Activated T-helper 2 cell treated with anti-CD3 and anti-CD28 coated beads, Interferon-gamma antibody, Interleukin-2, Interleukin-4, amounts not matched to agents 10 μg/mL and 5 μg/mL and 100 μg/mL, durations not matched to agents 14 hours and 24 hours and 36 hours (primary cell): ENCODE measurements around the gene ZP3. TPM values are rescaled to one million over a fixed set of nuclear protein-coding genes. Genes with fewer than 3 reads are reported as not detected.
"Not testable (repeated sequence)": the region's sequence is repeated elsewhere in the genome, so short reads cannot be mapped to it uniquely, and the experiment has no call there.

Source experiments
- DNase-seq: peaks from one replicate; pipeline ENCODE4 v3.0.0; 2021; ENCODE audit warnings: low spot score
- H3K27ac Mint-ChIP-seq: one replicate; pipeline ENCODE4 v1.8.0; 2021; ENCODE audit warnings: mixed read lengths
- H3K27me3 Mint-ChIP-seq: one replicate; pipeline ENCODE4 v1.8.0; 2021; ENCODE audit warnings: low read depth, mixed read lengths
- H3K36me3 Mint-ChIP-seq: one replicate; pipeline ENCODE4 v1.8.0; 2021; ENCODE audit warnings: low read depth, mixed read lengths
- H3K4me1 Mint-ChIP-seq: one replicate; pipeline ENCODE4 v1.8.0; 2021; ENCODE audit warnings: low read depth, mixed read lengths
- H3K4me3 Mint-ChIP-seq: one replicate; pipeline ENCODE4 v1.8.0; 2021; ENCODE audit warnings: low read depth, mild to moderate bottlenecking, moderate library complexity, mixed read lengths
- H3K9me3 Mint-ChIP-seq: one replicate; pipeline ENCODE4 v1.8.0; 2021; ENCODE audit warnings: mixed read lengths
- intact Hi-C: fragments of 100-400 bp; cut with micrococcal nuclease; formaldehyde crosslinking; loops from one replicate; pipeline ENCODE4 v1.15.1; 2023
- total RNA-seq: library from RNA; stranded (reverse); gene quantifications from 2 replicates; pipeline ENCODE4 v1.2.3, GENCODE V29; 2022

ZP3 gene
- 8.2 and 10.5 TPM in 2 replicates for total RNA-seq

GRCh38 chr7:76424413-76425111 is at the start of gene ZP3:
TSS of gene ZP3 (plus strand) at chr7:76424950. CDS start at chr7:76424965, 15 bp downstream.
- no peaks in the 10 kb centered on the region for H3K9me3 Mint-ChIP-seq
- peaks cover 9% of the 10 kb centered on the region for H3K27me3 Mint-ChIP-seq
- DNase-seq = no peak
- no peak within 1 kb of the TSS for H3K4me3 Mint-ChIP-seq
- intact Hi-C loops = no loop called here
- peaks cover 9% of the 10 kb centered on the region for H3K4me1 Mint-ChIP-seq
- no peak within 1 kb of the TSS for H3K27ac Mint-ChIP-seq
- no peaks in the 10 kb centered on the region for H3K36me3 Mint-ChIP-seq

DNA sequence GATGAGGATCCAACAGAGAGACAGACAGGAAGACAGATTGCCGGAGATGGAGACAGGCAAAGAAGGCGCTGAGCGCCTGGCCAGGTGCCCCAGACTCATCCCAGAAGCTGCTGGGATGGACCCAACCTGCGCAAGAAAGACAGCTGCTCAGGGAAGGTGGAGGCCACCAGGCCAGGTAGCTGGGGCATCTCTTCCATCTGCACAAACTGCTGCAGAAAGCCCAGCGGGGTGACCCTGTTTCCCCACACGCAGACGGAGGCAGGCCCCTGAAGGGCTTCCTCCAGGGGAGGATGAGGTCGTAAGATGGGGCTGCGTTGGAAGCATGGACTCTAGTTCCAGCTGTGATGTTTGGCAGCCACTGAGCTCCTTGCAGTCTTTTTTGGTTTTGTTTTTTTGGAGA is 49.5 kb upstream of the ZP3 start:
- DNase-seq = no peak
- intact Hi-C loops = no loop called here
- Mint-ChIP-seq H3K36me3 (no peaks in the 10 kb centered on the region), H3K9me3 (no peaks in the 10 kb centered on the region), H3K27ac (no peak overlapping the region), H3K4me3 (no peak overlapping the region), H3K27me3 (peaks cover 9% of the 10 kb centered on the region), H3K4me1 (peaks cover 2% of the 10 kb centered on the region)

GRCh38 chr7:76377186-76377918 is 47.4 kb upstream of the ZP3 start:
- intact Hi-C loops = no loop called here
- H3K27me3 Mint-ChIP-seq = peaks cover 8% of the 10 kb centered on the region
- H3K9me3 Mint-ChIP-seq = no peaks in the 10 kb centered on the region
- no peak overlapping the region for H3K4me3 Mint-ChIP-seq
- H3K36me3 Mint-ChIP-seq = no peaks in the 10 kb centered on the region
- H3K27ac Mint-ChIP-seq = no peak overlapping the region
- H3K4me1 Mint-ChIP-seq = peaks cover 2% of the 10 kb centered on the region
- no peak for DNase-seq

GRCh38 chr7:76380623-76380966 is 44.2 kb upstream of the ZP3 start:
- peak overlapping the region; percentile 68 for H3K4me3 Mint-ChIP-seq
- intact Hi-C loops = no loop called here
- peak overlapping the region; percentile 38 for H3K27ac Mint-ChIP-seq
- H3K27me3 Mint-ChIP-seq = no peaks in the 10 kb centered on the region
- DNase-seq = no peak
- peaks cover 2% of the 10 kb centered on the region for H3K4me1 Mint-ChIP-seq
- H3K9me3 Mint-ChIP-seq = no peaks in the 10 kb centered on the region
- no peaks in the 10 kb centered on the region for H3K36me3 Mint-ChIP-seq

DNA sequence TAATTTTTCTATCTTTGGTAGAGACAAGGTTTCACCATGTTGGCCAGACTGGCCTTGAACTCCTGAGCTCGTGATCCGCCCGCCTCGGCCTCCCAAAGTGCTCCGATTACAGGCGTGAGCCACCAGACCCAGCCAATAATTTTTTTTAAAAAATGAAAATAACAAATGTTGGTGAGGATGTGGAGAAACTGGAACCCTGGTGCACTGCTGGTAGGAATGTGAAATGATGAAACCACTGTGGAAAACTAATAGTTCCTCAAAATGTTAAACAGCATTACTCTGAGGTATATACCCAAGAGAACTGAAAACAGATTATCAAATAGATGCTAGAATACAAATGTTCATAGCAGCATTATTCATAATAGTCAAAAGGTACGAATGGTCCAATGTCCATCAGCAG is 42.9 kb upstream of the ZP3 start:
- Mint-ChIP-seq H3K27ac (no peak overlapping the region), H3K27me3 (no peaks in the 10 kb centered on the region), H3K4me1 (peaks cover 2% of the 10 kb centered on the region), H3K4me3 (no peak overlapping the region), H3K9me3 (no peaks in the 10 kb centered on the region), H3K36me3 (no peaks in the 10 kb centered on the region)
- intact Hi-C loops = no loop called here
- DNase-seq = no peak

DNA sequence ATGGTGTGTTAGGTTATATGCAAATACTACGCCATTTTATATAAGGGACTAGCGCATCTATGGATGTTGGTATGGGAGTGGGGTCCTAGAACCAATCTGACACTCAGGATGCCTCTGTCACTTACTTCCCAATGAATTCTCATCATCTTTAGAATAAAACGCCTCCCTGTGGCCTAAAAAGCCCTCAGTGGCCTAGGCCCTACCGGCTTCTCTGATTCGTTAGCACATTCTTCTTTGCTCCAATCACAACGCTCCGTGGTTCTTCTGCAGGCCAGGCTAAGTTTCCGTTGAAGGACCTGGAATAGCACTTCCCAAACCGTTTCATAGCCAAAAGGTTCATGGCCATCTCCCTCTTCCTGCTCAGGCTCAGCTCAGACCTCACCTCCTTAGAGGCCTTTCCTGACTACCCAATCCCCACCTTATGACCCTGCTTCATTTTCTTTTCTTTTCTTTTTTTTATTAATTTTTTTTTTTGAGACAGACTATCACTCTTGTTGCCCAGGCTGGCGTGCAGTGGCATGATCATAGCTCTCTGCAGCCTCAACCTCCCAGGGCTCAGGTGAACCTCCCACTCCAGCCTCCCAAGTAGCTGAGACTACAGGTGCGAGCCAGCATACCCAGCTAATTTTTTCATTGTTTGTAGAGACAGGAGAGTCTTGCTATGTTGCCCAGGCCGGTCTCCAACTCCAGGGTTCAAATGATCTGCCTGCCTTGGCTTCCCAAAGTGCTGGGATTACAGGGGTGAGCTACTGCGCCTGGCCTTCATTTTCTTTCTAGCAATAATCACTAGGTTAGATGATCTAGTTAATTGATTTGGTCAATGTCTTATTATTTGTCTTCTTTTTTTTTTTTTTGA is 41.4 kb upstream of the ZP3 start:
- no peak overlapping the region for H3K27ac Mint-ChIP-seq
- intact Hi-C loops = no loop called here
- no peak for DNase-seq
- peaks cover 2% of the 10 kb centered on the region for H3K4me1 Mint-ChIP-seq
- no peak overlapping the region for H3K4me3 Mint-ChIP-seq
- H3K9me3 Mint-ChIP-seq = no peaks in the 10 kb centered on the region
- H3K36me3 Mint-ChIP-seq = no peaks in the 10 kb centered on the region
- no peaks in the 10 kb centered on the region for H3K27me3 Mint-ChIP-seq

GRCh38 chr7:76386691-76387260 is 38.0 kb upstream of the ZP3 start:
- no peaks in the 10 kb centered on the region for H3K27me3 Mint-ChIP-seq
- no peak overlapping the region for H3K27ac Mint-ChIP-seq

DNA sequence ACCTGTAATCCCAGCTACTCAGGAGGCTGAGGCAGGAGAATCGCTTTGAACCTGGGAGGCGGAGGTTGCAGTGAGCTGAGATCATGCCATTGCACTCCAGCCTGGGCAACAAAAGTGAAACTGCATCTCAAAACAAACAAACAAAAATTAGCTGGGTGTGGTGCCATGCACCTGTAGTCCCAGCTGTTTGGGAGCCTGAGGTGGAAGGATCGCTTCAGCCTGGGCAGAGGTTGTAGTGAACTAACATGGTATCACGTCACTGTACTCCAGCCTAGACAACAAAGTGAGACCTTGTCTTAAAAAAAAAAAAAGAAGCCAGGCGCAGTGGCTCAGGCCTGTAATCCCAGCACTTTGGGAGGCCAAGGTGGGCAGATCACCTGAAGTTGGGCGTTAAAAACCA is 37.0 kb upstream of the ZP3 start:
- DNase-seq, H3K27me3 Mint-ChIP-seq, intact Hi-C loops, H3K9me3 Mint-ChIP-seq, H3K27ac Mint-ChIP-seq, H3K4me1 Mint-ChIP-seq, H3K4me3 Mint-ChIP-seq, H3K36me3 Mint-ChIP-seq: not testable (repeated sequence)

More at GRCh38 chr7:76386691-76387260, 38.0 kb upstream of the ZP3 start:
- no peaks in the 10 kb centered on the region for H3K9me3 Mint-ChIP-seq
- DNase-seq = no peak
- no peaks in the 10 kb centered on the region for H3K36me3 Mint-ChIP-seq
- intact Hi-C loops = no loop called here
- H3K4me1 Mint-ChIP-seq = no peaks in the 10 kb centered on the region
- no peak overlapping the region for H3K4me3 Mint-ChIP-seq

DNA sequence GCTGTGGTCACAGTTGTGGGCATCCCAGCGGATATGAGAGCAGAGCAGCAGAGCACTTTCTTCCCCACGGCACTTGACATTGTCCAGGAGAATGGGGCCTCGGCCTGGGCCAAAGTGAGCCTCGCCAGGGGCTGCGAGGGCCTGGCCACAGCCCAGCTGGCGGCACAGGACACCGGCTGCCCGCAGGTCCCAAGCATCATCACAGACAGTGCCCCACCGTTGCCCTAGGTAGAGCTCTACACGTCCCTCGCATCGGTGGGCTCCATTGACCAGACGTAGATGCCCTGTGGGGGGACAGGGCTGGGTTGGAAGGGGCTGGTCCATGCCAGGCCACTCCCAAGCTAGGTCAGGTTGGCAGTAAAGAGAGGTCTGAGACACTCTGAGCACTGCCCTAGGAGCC is 34.7 kb upstream of the ZP3 start:
- H3K9me3 Mint-ChIP-seq = no peaks in the 10 kb centered on the region
- intact Hi-C loops = no loop called here
- H3K27me3 Mint-ChIP-seq = no peaks in the 10 kb centered on the region
- no peaks in the 10 kb centered on the region for H3K36me3 Mint-ChIP-seq
- H3K4me3 Mint-ChIP-seq = no peak overlapping the region
- H3K27ac Mint-ChIP-seq = no peak overlapping the region
- H3K4me1 Mint-ChIP-seq = peaks cover 4% of the 10 kb centered on the region
- DNase-seq = no peak

DNA sequence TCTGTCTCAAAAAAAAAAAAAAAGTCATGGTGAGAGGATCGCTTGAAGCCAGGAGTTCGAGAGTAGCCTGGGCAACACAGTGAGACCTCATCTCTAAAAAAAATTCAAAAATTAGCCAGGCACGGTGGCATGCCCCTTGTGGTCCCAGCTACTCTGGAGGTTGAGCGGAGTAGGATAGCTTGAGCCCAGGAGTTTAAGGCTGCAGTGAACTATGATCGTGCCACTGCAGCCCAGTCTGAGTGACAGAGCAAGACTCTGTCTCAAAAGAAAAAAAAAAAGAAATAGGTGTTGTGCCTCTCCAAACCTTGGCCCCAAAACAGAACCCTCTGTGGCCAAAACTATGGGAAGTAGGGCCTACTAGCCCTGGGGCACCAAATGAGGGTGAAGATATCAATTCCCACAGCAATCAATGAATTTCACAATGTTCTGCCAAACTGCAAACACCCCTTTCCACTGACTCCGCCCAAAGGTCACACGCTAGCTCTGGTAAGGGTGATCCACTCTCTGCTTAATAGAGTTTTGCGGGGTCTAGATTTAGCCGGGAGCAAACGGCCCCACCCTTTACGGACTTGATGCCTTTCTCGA is 32.1 kb upstream of the ZP3 start:
- intact Hi-C loops = loop anchor here (1.0 kb wide), 1 partner anchor 33 kb away; no protein-coding TSS in a partner anchor
- H3K27me3 Mint-ChIP-seq = no peaks in the 10 kb centered on the region
- H3K4me1 Mint-ChIP-seq = peaks cover 10% of the 10 kb centered on the region
- peak overlapping the region; percentile 80 for H3K4me3 Mint-ChIP-seq
- H3K9me3 Mint-ChIP-seq = no peaks in the 10 kb centered on the region
- peak overlapping the region; percentile 97 for H3K27ac Mint-ChIP-seq
- H3K36me3 Mint-ChIP-seq = no peaks in the 10 kb centered on the region
- DNase-seq = no peak

DNA sequence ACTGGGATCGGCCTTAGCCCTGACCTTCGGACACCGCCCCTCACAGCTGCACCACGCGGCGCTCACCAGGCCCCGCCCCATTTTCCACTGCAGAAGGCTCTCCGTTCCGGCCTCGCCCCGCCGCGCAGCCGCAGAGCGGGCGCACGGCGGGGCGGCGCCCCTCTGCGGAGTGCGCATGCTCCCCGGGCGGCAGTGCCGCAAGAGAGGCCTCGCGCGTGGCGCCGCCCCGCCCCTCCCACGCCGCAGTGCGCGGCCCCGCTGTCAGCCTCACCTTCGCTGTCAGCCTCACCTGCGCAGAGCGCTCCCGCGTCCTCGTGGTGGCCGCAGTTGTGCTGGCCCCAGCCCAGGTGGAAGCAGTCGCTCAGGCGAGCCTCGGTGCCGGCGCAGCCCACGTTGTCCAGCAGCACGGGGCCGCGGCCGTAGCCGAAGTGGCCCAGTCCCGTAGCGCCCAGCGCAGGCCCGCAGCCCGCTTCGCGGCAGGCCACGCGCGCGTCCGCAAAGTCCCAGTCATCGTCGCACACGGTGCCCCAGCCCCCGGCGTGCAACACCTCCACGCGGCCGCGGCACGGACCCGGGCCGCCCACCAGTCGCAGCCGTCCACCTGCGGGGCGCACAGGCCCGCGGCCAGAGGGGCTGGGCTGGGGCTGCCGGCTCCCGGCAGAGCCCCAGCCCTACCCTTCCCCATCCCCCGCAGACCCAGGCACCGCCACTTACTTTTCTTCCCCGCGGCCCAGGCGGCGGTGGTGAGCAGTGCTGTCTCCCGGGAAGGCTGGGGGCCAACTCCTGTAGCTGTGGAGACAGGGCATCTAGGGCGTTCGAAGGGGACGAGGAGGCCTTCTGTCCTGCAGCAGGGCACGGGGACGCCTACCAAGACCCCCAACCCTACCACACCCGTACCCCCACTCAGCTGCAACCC is 31.4 kb upstream of the ZP3 start:
- Mint-ChIP-seq H3K4me3 (peak overlapping the region; percentile 80), H3K9me3 (no peaks in the 10 kb centered on the region), H3K36me3 (no peaks in the 10 kb centered on the region), H3K27me3 (no peaks in the 10 kb centered on the region), H3K4me1 (peaks cover 14% of the 10 kb centered on the region), H3K27ac (peak overlapping the region; percentile 97)
- intact Hi-C loops = loop anchor here (1.0 kb wide), 1 partner anchor 34 kb away; no protein-coding TSS in a partner anchor
- peak; percentile 89 for DNase-seq
